ENCODE data around the gene MOB3A.

- TF ChIP-seq, protein P1, sequence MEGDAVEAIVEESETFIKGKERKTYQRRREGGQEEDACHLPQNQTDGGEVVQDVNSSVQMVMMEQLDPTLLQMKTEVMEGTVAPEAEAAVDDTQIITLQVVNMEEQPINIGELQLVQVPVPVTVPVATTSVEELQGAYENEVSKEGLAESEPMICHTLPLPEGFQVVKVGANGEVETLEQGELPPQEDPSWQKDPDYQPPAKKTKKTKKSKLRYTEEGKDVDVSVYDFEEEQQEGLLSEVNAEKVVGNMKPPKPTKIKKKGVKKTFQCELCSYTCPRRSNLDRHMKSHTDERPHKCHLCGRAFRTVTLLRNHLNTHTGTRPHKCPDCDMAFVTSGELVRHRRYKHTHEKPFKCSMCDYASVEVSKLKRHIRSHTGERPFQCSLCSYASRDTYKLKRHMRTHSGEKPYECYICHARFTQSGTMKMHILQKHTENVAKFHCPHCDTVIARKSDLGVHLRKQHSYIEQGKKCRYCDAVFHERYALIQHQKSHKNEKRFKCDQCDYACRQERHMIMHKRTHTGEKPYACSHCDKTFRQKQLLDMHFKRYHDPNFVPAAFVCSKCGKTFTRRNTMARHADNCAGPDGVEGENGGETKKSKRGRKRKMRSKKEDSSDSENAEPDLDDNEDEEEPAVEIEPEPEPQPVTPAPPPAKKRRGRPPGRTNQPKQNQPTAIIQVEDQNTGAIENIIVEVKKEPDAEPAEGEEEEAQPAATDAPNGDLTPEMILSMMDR (IDR thresholded peaks at IDR 0.05; ENCODE audit: low read length): no peak
- TF ChIP-seq EZH2phosphoT487 (IDR thresholded peaks at IDR 0.05; ENCODE audit: low read length) (no peak), EZH2 (optimal IDR thresholded peaks at IDR 0.05; ENCODE audit: low read depth, low read length) (no peak)
Observed at GRCh38 chr19:2021453-2022140, 74.5 kb downstream of the MOB3A start.
